Measurements from ENCODE around the gene VSTM4.

DNA sequence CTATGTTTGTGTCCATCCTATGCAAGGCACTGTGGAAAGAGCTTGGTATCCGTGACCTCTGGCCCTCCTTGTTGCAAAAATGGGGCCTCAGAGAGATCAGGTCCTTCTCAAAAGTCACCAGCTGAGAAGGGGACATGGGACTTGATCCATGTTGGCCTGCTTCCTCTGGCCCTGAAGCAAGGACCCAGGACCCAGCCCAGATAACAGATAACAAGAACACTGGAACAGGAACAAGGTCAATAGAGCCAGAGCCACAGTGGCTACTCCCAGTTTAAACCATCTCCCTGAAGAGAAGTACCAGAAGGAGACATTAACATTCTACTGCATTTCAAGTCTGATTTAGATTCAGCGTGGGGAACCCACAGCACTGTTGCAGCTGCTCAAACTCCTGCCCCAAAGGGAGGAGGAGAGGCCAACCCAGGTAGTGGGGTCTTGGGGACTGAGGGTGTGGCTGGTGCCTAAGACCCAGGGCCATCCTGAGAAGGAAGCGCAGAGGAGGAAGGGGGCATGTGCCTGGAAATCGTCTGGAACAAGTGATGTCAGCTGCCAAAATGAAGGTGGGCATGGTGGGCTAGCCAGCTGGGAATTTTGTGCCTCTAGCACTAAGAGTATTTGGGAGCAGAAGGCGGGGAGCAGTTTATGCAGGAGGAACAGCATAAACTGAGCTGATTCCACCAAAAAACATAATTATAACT is 61.2 kb downstream of the VSTM4 start:
- TF ChIP-seq CTCF (conservative IDR thresholded peaks at IDR 0.05; ENCODE audit: low read length) (no peak), EZH2phosphoT487 (IDR thresholded peaks at IDR 0.05; ENCODE audit: borderline replicate concordance, low read depth, low read length) (no peak)
